Neuronal stem cell (in vitro differentiated cells): ENCODE measurements around the gene MYO1B.

Experiments
- DNase-seq: peaks from one replicate; pipeline ENCODE4 v3.0.0-alpha.2; 2013; ENCODE audit warnings: low spot score
- H2AFZ ChIP-seq: one replicate; pipeline ENCODE4 v1.6.1; 2013; ENCODE audit warnings: mild to moderate bottlenecking, low read length, inconsistent platforms
- H2AK5ac ChIP-seq: 2 replicates; pipeline ENCODE4 v1.6.1; 2013; ENCODE audit warnings: low read depth, mild to moderate bottlenecking, inconsistent platforms, low read length, moderate library complexity, mixed read lengths
- H2BK120ac ChIP-seq: 2 replicates; pipeline ENCODE4 v1.6.1; 2013; ENCODE audit warnings: low read depth, mild to moderate bottlenecking, inconsistent platforms, low read length, moderate library complexity, mixed read lengths
- H2BK12ac ChIP-seq: one replicate; pipeline ENCODE4 v1.6.1; 2013; ENCODE audit warnings: low read length, inconsistent platforms
- H2BK15ac ChIP-seq: 2 replicates; pipeline ENCODE4 v1.6.1; 2013; ENCODE audit warnings: mild to moderate bottlenecking, low read length, inconsistent platforms, mixed read lengths
- H2BK5ac ChIP-seq: one replicate; pipeline ENCODE4 v1.6.1; 2013; ENCODE audit warnings: inconsistent platforms, mild to moderate bottlenecking, low read length, moderate library complexity
- H3K14ac ChIP-seq: one replicate; pipeline ENCODE4 v1.6.1; 2013; ENCODE audit warnings: low read length, inconsistent platforms
- H3K18ac ChIP-seq: 2 replicates; pipeline ENCODE4 v1.6.1; 2013; ENCODE audit warnings: low read length, inconsistent platforms
- H3K23ac ChIP-seq: 2 replicates; pipeline ENCODE4 v1.6.1; 2013; ENCODE audit warnings: low read depth, mild to moderate bottlenecking, mixed read lengths, low read length, inconsistent platforms; ENCODE audit not compliant: poor library complexity
- H3K27ac ChIP-seq: replicated peaks from 3 replicates; pipeline ENCODE4 v1.5.1; 2013; ENCODE audit warnings: low read length, inconsistent platforms
- H3K27me3 ChIP-seq, 3 experiments: 2 replicates each; pipeline ENCODE4 v1.6.1; 2013; ENCODE audit warnings: low read length in 3 of 3, mild to moderate bottlenecking in 2 of 3, inconsistent platforms in 1 of 3, low read depth in 1 of 3, mixed read lengths in 1 of 3, moderate library complexity in 1 of 3; ENCODE audit not compliant: control insufficient read depth in 3 of 3, insufficient read depth in 3 of 3
- H3K36me3 ChIP-seq, 2 donors: replicated peaks in 1 of 2; 2 replicates each; pipeline ENCODE4 v1.6.1; 2013; ENCODE audit warnings: low read length in 2 of 2; ENCODE audit not compliant: control insufficient read depth in 2 of 2, insufficient read depth in 2 of 2
- H3K4ac ChIP-seq: 2 replicates; pipeline ENCODE4 v1.6.1; 2013; ENCODE audit warnings: inconsistent platforms, mild to moderate bottlenecking, low read length, moderate library complexity
- H3K4me1 ChIP-seq, 2 donors: 1 replicate in 1 of 2; 2 replicates in 1 of 2; pipeline ENCODE4 v1.6.1; 2013; ENCODE audit warnings: low read length in 2 of 2, low read depth in 1 of 2; ENCODE audit not compliant: control insufficient read depth in 2 of 2, insufficient read depth in 1 of 2
- H3K4me2 ChIP-seq: one replicate; pipeline ENCODE4 v1.6.1; 2013; ENCODE audit warnings: mild to moderate bottlenecking, low read length, inconsistent platforms; ENCODE audit not compliant: insufficient read depth, poor library complexity, severe bottlenecking
- H3K4me3 ChIP-seq, 2 donors: 2 replicates each; pipeline ENCODE4 v1.5.1; 2013; ENCODE audit warnings: low read length in 2 of 2, mild to moderate bottlenecking in 2 of 2, inconsistent platforms in 1 of 2, moderate library complexity in 1 of 2
- H3K79me1 ChIP-seq: one replicate; pipeline ENCODE4 v1.6.1; 2013; ENCODE audit warnings: low read depth, mild to moderate bottlenecking, inconsistent platforms, low read length, moderate library complexity
- H3K9ac ChIP-seq: one replicate; pipeline ENCODE4 v1.6.1; 2013; ENCODE audit warnings: mild to moderate bottlenecking, low read depth, low read length, inconsistent platforms; ENCODE audit not compliant: poor library complexity
- H3K9me3 ChIP-seq, 2 donors: replicated peaks in 1 of 2; 2 replicates each; pipeline versions ENCODE3 to v1.6.1; 2013; ENCODE audit warnings: low read length in 2 of 2, mild to moderate bottlenecking in 2 of 2, inconsistent platforms in 1 of 2, low read depth in 1 of 2, mixed read lengths in 1 of 2, moderate library complexity in 1 of 2; ENCODE audit not compliant: control insufficient read depth in 2 of 2, insufficient read depth in 1 of 2
- H4K8ac ChIP-seq: one replicate; pipeline ENCODE4 v1.6.1; 2013; ENCODE audit warnings: low read depth, mild to moderate bottlenecking, inconsistent platforms, low read length, moderate library complexity
- H4K91ac ChIP-seq: one replicate; pipeline ENCODE4 v1.6.1; 2013; ENCODE audit warnings: low read length, low read depth, mild to moderate bottlenecking, inconsistent platforms; ENCODE audit not compliant: poor library complexity
- WGBS, 2 donors: extraction: QIAGEN DNeasy Blood & Tissue Kit; methylation state at CpG; one replicate each; pipeline ENCODE4 v1.1.7; 2013; ENCODE audit warnings: missing lambda C conversion rate in 2 of 2, mixed read lengths in 1 of 2; ENCODE audit not compliant: insufficient read length in 2 of 2, insufficient replicate concordance in 1 of 2; ENCODE audit errors: extremely low coverage in 2 of 2; 5-methylcytosine and 5-hydroxymethylcytosine counted together

MYO1B gene

GRCh38 chr2:191297033-191297432 lies 51.8 kb downstream of the MYO1B start:
- Histone ChIP-seq H3K79me1 (no peaks in the 10 kb centered on the region), H3K9me3 (no peaks in the 10 kb centered on the region), H3K23ac (no peak overlapping the region), H3K4me2 (no peak overlapping the region), H2BK15ac (no peak overlapping the region), H3K14ac (no peak overlapping the region), H3K9ac (no peak overlapping the region), H3K36me3 (peaks cover 7 to 33% of the 10 kb centered on the region in 2 donors), H3K27ac (no peak overlapping the region), H3K18ac (no peak overlapping the region), H3K4me1 (peaks cover 0 to 1% of the 10 kb centered on the region in 2 donors), H2BK12ac (no peak overlapping the region), H3K4ac (no peak overlapping the region), H2AFZ (no peak overlapping the region), H2BK5ac (no peak overlapping the region), H2BK120ac (no peak overlapping the region), H3K4me3 (no peak overlapping the region), H4K91ac (no peak overlapping the region), H2AK5ac (no peak overlapping the region), H3K27me3 (no peaks in the 10 kb centered on the region), H4K8ac (no peak overlapping the region)
- no CpG with 5 or more reads among the region's 5 CpGs for WGBS, 2 donors
- no peak for DNase-seq

- H3K18ac ChIP-seq: no peak overlapping the region
- no peak overlapping the region for H2AFZ ChIP-seq
- H3K14ac ChIP-seq: no peak overlapping the region
- no peak for DNase-seq
- WGBS, 2 donors: no CpG with 5 or more reads among the region's 2 CpGs
- peaks cover 6 to 33% of the 10 kb centered on the region in 2 donors for H3K36me3 ChIP-seq
- no peak overlapping the region for H3K4ac ChIP-seq
- no peak overlapping the region for H2BK15ac ChIP-seq
- H3K4me3 ChIP-seq: no peak overlapping the region
- H2AK5ac ChIP-seq: no peak overlapping the region
- no peak overlapping the region for H2BK5ac ChIP-seq
- no peak overlapping the region for H4K91ac ChIP-seq
- H3K4me2 ChIP-seq: no peak overlapping the region
- H2BK120ac ChIP-seq: no peak overlapping the region
- H3K9ac ChIP-seq: no peak overlapping the region
- H2BK12ac ChIP-seq: no peak overlapping the region
- no peak overlapping the region for H4K8ac ChIP-seq
- no peaks in the 10 kb centered on the region for H3K9me3 ChIP-seq
- H3K4me1 ChIP-seq: peaks cover 0 to 1% of the 10 kb centered on the region in 2 donors
- no peak overlapping the region for H3K23ac ChIP-seq
- no peaks in the 10 kb centered on the region for H3K79me1 ChIP-seq
- no peaks in the 10 kb centered on the region for H3K27me3 ChIP-seq
- no peak overlapping the region for H3K27ac ChIP-seq
These were observed 53.1 kb downstream of the MYO1B start for GRCh38 chr2:191298306-191298705.

- Histone ChIP-seq H3K4me1 (peaks cover 0 to 1% of the 10 kb centered on the region in 2 donors), H3K23ac (no peak overlapping the region), H2BK120ac (no peak overlapping the region), H4K8ac (no peak overlapping the region), H3K14ac (no peak overlapping the region), H3K36me3 (peaks cover 6 to 33% of the 10 kb centered on the region in 2 donors), H3K9ac (no peak overlapping the region), H3K9me3 (no peaks in the 10 kb centered on the region), H3K4me2 (no peak overlapping the region), H3K4me3 (no peak overlapping the region), H3K18ac (no peak overlapping the region), H2AK5ac (no peak overlapping the region), H3K79me1 (no peaks in the 10 kb centered on the region), H2BK15ac (no peak overlapping the region), H3K27me3 (no peaks in the 10 kb centered on the region), H4K91ac (no peak overlapping the region), H2BK12ac (no peak overlapping the region), H3K4ac (no peak overlapping the region), H3K27ac (no peak overlapping the region), H2BK5ac (no peak overlapping the region), H2AFZ (no peak overlapping the region)
- no CpG with 5 or more reads among the region's 2 CpGs for WGBS, 2 donors
- DNase-seq: no peak
These were observed 53.8 kb downstream of the MYO1B start for GRCh38 chr2:191299010-191299409.

- H3K4me2 ChIP-seq: no peak overlapping the region
- no CpG with 5 or more reads among the region's 1 CpG for WGBS, 2 donors
- no peak overlapping the region for H3K18ac ChIP-seq
- DNase-seq: no peak
- no peak overlapping the region for H2BK120ac ChIP-seq
- H2BK5ac ChIP-seq: no peak overlapping the region
- no peak overlapping the region for H3K23ac ChIP-seq
- H3K9me3 ChIP-seq: no peaks in the 10 kb centered on the region
- peaks cover 0 to 3% of the 10 kb centered on the region in 2 donors for H3K4me1 ChIP-seq
- H4K8ac ChIP-seq: no peak overlapping the region
- H2AK5ac ChIP-seq: no peak overlapping the region
- H3K4me3 ChIP-seq: no peak overlapping the region
- no peak overlapping the region for H3K14ac ChIP-seq
- H3K9ac ChIP-seq: no peak overlapping the region
- no peaks in the 10 kb centered on the region for H3K27me3 ChIP-seq
- no peak overlapping the region for H4K91ac ChIP-seq
- no peak overlapping the region for H2BK12ac ChIP-seq
- no peak overlapping the region for H3K27ac ChIP-seq
- H3K79me1 ChIP-seq: no peaks in the 10 kb centered on the region
- H2BK15ac ChIP-seq: no peak overlapping the region
- H3K36me3 ChIP-seq: peaks cover 6 to 33% of the 10 kb centered on the region in 2 donors
- no peak overlapping the region for H2AFZ ChIP-seq
- no peak overlapping the region for H3K4ac ChIP-seq
These were observed 54.7 kb downstream of the MYO1B start for GRCh38 chr2:191299866-191300265.
